ENCODE measurements around the gene CENPU.
"Not testable (repeated sequence)": the region's sequence is repeated elsewhere in the genome, so short reads cannot be mapped to it uniquely, and the experiment has no call there.

Gene CENPU

DNA sequence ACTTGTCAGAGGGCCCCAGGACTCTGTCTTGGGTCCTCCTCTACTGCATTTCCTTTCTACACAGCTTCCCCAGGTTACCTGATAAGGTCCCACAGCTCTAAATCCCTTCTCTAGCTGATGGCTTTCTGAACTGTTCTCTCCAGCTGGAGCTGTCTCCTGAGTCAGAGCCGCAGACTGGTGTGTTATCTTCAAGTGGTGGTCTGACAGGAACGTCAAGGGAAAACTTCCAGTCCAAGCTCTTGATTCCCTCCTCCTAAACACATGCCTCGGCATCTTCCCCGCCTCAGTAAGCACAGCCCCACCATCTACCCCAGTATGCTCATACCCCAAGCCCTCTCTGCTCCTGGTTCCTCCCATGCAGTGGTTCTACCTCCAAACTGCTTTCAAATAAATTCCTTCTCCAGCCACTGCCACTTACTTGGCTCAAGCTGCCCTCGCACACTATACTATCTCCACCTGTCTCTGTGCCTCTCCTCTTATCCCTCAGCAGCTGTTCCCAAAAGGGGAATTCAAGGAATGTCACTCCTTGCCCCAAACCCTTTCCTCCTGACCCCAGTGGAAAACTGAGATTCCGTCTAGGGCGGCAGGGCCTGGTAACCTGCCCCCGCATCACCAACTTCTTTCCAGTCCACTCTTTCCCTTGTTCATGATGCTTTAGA, 17.2 kb upstream of the CENPU start:
- FAIRE-seq: no peak

DNA sequence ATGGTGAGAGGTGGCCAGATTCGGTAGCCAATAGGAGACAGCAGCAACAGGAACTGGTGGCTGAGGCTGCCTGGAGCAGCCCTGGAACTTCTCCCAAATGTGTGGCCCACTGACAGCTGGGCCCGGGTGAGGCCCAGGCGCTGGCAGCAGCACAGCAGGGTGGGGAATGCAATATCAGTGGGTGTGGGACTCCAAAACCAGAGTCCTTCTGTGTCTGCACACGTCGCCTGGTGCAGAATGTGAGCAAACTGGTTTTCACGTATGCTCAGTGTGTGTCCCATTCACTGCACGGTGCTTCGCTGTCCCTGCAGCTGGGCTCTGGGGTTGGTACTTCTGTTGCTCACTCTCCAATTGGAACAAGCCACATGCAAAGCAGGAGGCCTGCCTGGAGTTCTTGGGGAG, 14.4 kb upstream of the CENPU start:
- no peak for FAIRE-seq

DNA sequence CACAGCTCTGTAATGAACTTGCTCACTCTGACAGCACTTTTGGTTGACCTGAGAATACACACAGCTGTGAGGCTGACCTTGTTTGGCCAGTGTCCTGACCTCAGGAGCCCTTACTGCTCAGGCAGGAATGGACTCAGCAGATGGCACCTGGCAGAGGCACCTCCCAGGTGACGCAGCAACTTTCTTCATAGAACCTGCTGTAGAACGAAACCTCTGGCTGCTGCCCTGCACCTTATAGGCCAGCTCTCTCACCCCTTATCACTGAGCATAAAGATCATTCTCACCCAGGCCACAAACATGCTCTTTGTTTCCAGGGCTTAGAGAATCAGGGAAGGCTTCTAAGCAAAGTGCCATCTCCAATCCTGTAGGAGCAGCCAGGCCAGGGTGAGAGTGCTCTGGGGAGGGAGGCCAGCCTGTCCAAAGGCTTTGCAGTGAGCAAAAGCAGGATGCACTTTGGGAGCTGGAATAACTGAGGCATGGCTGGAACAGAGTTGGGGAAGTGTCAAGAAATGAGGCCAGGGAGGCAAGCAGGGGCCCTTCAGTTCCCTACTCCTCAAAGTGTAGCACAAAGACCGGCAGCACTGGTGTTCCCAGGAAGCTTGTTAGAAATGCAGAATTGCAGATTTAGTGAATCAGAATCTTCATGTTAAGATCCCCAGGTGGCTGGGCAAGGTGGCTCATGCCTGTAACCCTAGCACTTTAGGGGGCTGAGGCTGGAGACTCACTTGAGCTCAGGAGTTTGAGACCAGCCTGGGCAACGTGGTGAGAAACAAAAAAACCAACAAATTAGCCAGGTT, 13.3 kb upstream of the CENPU start:
- no peak for FAIRE-seq

DNA sequence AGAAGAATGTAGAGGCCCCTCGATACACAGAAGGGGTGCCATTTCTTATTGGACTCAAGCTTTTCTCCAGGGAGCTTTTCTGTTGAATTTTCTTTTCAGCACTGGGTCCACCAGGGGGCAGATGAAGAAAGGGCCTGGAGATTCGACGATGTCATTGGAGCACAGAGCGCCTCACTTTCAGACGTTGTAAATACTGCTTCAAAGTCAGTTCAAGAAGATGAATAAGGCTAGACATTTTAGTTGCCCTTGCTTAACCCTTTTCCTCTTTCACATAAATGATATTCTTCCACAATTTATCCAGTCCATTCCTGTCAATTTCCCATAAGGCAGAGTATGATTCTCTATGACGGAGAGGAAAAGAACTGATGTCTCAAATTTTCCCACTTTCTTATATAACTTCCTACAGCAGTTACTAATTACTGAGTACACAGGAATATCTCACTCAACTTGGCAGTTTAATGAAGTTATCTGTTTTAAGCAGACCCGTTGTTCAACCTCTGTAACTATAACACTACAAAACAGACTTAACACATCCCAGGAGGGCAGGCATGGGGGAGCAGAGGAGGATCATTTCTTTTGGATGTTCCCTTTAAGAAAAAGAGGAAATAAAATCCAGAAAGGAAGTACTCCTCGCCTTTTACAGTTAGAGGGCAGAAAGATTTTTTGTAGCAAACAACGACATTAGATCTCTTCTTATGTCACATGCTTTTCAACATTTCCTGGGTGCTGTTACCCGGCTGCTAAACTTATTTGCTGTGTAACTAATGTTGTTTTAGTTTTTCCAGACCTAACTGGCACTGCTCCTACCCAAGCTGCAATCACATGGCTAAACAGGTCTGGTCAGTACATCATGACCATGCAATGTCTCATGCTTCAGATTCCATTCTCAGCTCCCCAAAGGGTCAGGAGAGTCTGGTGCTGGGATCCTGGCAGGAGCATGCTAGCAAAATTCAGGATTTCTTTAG, 12.2 kb upstream of the CENPU start:
- FAIRE-seq: peak; percentile 56

DNA sequence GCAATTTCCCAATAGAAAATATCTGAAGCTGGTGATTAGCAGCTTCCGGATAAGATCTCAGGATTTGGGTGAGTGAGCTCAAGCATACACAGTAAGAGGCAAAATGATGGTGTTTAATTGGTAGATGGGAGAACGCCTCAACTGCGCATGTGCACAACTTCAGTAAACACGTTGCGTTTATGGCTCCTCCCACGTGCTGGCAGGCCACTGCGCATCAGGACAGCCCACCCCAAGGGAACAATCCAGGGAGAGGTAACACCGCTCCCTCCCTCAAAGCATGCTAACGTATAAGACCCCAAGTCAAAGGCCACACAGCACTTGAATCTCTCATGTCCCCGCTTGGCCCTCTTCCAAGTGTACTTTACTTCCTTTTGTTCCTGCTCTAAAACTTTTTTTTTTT, 10.3 kb upstream of the CENPU start:
- FAIRE-seq: no peak

DNA sequence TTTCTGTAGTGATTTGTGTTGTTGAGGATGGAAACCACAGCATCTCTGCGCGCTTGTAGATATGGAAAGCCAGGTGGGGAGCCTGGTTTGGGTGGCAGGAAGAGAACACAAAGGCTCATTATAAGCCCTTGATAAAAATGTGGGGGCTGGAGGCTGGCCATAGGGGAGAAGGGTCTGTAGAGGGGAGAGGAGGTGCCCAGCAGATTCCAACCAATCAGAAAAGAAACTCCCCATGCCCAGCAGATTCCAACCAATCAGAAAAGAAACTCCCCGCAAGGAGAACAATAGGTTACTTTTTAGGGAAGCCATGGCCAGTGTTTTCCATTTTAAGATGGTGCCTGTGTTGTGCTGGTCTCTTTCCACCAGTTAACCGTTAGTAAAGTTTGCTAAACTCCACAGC, 9.8 kb upstream of the CENPU start:
- FAIRE-seq: no peak

DNA sequence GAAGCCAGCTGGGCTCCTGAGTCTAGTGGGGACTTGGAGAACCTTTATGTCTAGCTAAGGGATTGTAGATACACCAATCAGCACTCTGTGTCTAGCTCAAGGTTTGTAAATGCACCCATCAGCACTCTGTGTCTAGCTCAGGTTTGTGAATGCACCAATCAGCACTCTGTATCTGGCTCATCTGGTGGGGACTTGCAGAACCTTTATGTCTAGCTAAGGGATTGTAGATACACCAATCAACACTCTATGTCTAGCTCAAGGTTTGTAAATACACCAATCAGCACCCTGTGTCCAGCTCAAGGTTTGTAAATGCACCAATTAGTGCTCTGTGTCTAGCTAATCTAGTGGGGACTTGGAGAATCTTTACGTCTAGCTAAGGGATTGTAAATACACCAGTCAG, 7.8 kb upstream of the CENPU start:
- not testable (repeated sequence) for FAIRE-seq

DNA sequence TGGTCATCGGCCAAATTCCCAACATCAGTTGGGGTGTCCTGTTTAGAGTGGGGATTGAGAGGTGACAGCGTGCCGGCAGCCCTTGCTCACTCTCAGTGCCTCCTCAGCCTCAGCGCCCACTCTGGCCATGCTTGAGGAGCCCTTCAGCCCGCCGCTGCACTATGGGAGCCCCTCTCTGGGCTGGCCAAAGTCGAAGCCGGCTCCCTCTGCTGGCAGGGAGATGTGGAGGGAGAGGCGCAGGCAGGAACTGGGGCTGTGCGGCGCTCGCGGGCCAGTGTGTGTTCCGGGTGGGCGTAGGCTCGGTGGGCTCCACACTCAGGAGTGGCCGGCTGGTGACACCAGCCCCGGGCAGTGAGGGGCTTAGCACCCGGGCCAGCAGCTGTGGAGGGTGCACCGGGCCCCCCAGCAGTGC, 7.1 kb upstream of the CENPU start:
- FAIRE-seq: no peak

DNA sequence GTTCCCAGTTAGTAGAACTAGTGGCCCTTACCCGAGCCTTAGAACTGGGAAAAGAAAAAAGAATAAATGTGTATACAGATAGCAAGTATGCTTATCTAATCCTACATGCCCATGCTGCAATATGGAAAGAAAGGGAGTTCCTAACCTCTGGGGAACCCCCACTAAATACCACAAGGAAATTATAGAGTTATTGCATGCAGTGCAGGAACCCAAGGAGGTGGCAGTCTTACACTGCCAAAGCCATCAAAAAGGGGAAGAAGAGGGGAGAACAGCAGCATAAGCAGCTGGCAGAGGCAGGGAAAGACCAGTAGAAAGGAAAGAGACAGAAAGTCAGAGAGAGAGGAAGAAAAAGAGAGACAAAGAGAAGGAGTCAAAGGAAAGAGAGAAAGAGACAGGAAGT, 5.7 kb upstream of the CENPU start:
- FAIRE-seq: not testable (repeated sequence)

DNA sequence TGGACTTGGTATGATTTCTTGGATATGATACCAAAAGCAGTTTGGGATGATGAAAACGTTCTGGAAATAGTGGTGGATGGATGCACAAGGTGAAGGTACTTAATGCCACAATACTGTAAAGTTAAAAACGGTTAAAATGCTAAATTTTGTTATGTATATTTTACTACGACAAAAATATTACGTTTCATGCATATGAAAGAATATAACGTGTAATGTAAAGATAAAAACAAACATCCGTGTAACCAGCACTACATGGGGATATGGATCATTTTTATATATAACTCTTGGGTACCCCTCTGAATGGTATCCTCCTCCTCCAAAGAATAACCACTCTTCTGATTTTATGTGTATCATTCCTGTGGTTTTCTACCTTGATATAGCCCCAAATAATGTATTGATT, 862 bp upstream of the CENPU start:
- no peak for FAIRE-seq

DNA sequence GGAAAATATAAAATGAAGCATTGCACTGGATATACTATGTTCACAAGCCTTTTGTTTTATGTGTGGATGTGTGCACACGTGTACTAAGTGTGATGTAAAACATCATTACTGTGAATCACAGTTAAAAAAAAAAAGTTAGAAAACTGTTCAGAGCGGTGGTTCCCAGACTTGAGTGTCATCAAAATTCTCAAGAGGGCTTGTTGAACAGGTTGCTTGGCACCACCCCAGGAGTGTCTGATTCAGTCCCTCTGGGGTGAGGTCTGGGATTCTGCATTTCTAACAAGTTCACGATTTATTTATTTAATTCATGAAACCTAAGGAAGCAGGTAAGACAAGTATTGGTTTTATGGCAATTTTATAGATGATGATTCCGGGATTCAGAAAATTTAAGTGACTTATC, 1.8 kb downstream of the CENPU start:
- no peak for FAIRE-seq

DNA sequence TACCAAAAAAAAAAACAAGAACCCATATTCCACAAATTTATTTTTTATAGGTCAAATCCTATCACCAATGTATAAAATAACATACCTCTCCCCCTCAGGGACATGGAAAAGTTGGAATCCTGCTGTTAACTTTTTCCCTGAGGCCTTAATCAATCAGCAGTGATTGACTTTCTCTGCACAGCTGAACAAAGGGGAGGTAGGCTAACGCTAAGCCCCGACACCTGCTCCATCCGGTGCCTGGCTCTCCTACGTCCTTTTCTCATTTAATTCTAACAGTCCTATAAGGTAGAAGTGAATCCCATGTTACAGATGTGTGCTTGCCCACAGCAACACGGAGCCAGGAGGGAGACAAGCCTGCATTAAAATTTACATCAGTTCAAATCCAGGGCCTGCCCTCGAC, 2.8 kb downstream of the CENPU start:
- no peak for FAIRE-seq

DNA sequence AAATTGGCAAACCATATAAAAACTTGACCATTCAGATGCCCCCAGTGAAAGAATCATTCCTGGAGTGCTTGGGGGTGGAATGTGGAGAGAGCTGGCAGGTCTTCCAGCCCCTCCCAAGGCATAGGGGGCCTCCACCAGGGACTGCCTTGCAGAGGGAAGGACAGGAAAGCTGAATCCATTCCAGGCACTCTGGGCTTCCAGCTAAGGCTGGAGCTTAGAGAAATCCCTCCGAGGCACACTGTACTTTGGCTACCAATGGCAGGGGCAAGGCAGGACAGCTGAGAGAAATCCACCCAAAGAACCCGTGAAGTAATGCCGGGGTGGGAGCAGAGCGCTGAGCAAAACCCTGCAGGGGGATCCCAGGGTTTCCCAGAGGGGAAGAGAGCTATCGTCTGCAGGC, 4.0 kb downstream of the CENPU start:
- no peak for FAIRE-seq

DNA sequence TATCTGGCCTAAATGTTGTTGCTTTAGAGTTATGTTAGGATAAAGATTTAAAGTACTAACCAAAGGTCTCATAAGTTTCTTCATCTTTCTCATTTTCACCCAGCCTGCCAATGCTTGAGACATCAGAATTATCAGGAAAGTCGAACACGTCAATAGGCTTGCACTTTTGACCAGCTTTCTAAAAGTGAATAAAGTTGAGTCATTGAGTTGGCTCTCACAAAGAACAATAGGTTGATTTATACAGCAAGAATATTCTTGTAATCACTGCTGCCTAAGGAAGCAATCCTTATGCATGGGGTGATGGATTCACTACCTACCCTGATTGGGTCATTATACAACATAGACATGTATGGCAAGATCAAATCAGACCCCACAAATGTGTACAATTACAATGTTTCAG, 5.0 kb downstream of the CENPU start:
- no peak for FAIRE-seq

DNA sequence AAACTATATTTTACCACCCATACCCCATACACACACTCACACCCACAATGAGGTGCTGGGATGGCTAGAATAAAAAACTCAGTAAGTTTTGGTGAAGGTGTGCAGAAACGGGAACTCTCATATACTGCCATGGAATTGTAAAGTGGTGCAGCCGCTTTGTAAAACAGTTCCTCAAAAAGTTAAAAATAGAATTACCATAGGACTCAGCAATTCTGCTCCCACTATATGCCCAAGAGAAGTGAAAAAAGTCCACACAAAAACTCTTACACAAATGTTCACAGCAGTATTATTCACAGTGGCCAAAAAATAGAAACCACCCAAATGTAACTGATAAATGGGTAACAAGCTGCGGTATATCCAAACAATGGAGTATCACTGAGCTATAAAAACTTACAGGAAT, 6.5 kb downstream of the CENPU start:
- FAIRE-seq: no peak

DNA sequence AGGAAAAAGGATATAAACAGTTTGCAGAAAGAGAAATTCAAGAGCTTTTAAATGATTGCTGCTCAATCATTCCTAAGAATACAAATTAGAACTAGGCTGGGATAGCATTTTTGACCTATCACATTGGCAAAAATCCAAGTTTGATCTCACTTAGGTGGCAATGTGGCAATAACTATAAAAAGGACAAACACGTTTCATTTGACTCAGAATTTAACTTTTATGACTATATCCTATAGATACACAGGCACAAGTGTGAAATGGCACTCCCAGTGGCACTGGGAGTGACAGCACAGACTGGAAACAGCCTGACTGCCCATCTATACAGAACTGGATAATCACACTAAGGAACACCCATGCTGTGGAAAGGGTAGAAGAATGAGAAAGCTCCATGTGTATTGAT, 11.1 kb downstream of the CENPU start:
- FAIRE-seq: no peak

DNA sequence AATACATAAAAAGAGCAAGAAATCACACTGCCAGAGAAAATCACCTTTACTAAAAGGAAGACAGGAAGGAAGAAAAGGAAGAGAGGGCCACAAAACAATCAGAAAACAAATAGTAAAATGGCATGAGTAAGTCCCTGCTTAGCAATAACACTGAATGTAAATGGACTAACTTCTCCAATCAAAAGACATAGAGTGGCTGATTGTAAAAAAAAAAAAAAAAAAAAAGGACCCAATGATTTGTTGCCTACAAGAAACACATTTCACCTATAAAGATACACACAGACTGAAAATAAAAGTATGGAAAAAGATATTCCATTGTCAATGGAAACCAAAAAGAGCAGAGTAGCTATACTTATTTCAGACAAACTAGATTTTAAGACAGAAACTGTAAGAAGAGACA, 12.6 kb downstream of the CENPU start:
- no peak for FAIRE-seq

DNA sequence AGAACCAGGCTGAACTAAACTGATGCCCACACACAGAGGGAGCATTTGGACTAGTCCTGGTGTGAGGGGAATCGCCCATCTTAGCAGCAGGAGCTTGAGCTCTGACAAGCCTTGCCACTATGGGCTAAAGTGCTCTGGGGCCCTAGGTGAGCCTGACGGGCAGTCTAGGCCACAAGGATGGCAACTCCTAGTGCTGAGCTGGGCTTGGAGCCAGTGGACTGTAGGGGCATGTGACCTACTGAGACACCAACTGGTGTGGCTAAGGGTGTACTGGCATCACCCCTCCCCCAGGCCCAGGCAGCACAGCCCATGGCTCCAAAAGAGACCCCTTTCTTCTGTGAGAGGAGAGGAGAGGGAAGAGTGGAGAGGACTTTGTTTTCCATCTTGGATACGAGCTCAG, 14.5 kb downstream of the CENPU start:
- FAIRE-seq: no peak

DNA sequence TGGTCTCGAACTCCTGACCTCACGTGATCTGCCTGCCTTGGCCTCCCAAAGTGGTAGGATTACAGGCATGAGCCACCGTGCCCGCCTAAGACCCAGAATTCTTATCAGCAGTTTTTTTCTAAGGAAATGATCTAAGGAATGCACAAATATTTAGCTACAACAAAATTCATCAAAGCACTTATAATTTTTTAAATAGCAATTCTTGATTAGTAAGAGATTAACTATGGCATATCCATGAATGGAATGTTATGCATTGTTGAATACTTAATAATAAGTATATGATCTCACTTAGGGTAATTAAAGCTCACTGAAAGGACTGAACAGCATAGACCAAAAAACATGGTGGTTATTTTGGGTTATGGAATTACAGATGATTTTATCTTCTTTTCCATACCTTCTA, 18.4 kb downstream of the CENPU start:
- no peak for FAIRE-seq

DNA sequence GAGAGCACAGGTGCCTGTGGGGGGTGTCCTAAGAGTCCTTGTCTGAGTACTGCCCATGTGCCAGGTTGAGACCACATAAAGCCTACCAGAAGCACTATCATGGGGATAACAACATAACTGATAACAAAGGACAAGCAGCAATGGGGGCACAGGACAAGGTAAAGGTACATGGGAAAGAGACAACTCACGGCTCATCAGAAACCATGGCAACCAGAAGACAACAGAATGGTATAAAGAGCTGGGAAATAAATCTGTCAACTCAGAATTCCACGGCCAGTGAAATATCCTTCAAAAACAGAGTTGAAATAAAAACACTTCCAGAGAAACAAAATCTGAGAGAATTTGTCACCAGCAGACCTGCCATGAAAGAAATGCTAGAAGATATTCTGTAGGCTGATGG, 20.0 kb downstream of the CENPU start:
- no peak for FAIRE-seq

DNA sequence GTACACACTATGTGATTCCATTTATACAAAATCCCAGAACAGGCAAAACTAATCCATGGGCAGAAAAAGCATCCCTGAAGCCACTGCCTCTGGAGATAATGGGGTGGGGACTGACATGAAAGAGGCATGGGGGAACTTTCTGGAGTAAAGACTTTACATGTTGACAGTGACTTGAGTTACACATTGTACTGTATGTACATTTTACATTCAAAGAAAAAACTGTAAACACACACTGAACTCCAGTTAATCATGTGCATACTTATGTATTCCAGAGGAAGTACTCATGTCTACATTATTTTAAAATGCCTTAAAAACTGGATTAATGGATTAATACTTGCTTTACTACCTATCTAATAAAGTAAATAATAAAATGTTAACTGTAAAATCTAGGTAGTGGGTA, 21.6 kb downstream of the CENPU start:
- FAIRE-seq: no peak

DNA sequence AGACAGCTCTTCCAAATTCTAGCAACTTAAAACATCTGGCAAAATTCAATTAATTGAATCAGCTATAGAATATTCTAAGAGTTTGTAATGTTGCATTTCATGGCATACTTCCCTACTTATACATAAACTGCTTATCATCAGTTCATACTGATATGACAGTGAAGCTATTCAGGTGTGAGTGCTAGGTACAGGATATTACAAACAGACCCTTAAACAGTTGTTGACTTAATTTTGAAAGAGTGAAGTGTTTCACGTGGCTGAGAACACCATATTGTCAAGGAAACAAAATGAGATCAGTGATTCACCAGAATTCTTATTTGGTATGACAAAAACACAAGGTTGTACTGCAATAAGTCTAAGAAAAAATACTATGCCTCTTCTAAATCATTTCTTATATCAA, 27.4 kb downstream of the CENPU start:
- no peak for FAIRE-seq

DNA sequence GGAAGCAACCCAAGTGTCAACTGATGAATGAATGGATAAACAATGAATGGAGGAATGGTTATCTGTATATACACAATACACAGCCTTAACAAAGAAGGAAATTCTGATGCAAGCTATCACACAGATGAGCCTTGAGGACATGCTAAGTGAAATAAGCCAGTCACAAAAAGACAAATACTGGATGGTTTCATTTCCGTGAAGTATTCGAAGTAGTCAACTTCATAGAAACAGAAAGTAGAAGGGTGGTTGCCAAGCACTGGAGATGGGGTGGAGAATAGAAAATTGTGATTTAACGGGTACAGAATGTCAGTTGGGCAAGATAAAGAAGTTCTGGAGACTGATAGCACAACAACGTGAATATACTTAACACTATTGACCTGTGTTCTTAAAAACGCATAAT, 28.2 kb downstream of the CENPU start:
- no peak for FAIRE-seq

DNA sequence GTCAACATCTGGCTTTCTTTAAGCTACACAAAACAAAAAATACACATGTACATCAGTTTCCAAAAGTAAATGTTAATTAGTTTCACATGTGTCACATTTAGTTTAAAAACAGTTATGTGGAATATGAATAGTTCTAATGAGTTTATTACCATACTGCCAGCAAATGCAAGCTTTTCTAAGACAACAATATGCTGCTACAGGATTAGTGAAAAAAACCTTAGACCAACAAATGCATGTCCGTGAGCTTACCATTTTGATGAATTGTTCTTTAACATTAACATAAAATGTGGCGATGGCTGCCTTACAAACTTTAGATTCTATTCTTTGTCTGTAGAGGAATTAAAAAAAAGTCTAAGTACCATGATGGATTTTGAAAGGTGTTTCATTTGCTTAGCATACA, 31.8 kb downstream of the CENPU start:
- FAIRE-seq: no peak
